HG03378 (cell line): ENCODE results near the gene MSL2.
"Not testable (repeated sequence)": the region's sequence is repeated elsewhere in the genome, so short reads cannot be mapped to it uniquely, and the experiment has no call there.

Source experiments
- ATAC-seq: cut with Tn5 transposase; IDR thresholded peaks from one replicate; pipeline ENCODE4 v1.9.1; 2021; ENCODE audit warnings: mild to moderate bottlenecking, moderate library complexity; ENCODE audit not compliant: unreplicated experiment

The MSL2 gene

GRCh38 chr3:136192831-136193230 lies 3.3 kb downstream of the MSL2 start:
- ATAC-seq, result no peak

GRCh38 chr3:136192195-136192594 lies 3.9 kb downstream of the MSL2 start:
- ATAC-seq, result not testable (repeated sequence)

GRCh38 chr3:136189859-136190617 lies 6.1 kb downstream of the MSL2 start:
- ATAC-seq, result no peak

GRCh38 chr3:136189043-136189442 lies 7.1 kb downstream of the MSL2 start:
- no peak for ATAC-seq

- no peak for ATAC-seq
Observed at GRCh38 chr3:136187868-136188267, 8.3 kb downstream of the MSL2 start.

GRCh38 chr3:136186846-136187245 lies 9.3 kb downstream of the MSL2 start:
- ATAC-seq, result no peak

GRCh38 chr3:136186344-136186743 lies 9.8 kb downstream of the MSL2 start:
- ATAC-seq, result no peak

GRCh38 chr3:136184703-136185102 lies 11.4 kb downstream of the MSL2 start:
- no peak for ATAC-seq

- no peak for ATAC-seq
Observed at GRCh38 chr3:136181741-136182140, 14.4 kb downstream of the MSL2 start.

- no peak for ATAC-seq
Observed at GRCh38 chr3:136177876-136178275, 18.3 kb downstream of the MSL2 start.

GRCh38 chr3:136173939-136174490 lies 22.1 kb downstream of the MSL2 start:
- no peak for ATAC-seq

- peak; percentile 44 for ATAC-seq
Observed at GRCh38 chr3:136171097-136171542, 25.0 kb downstream of the MSL2 start.

- ATAC-seq, result not testable (repeated sequence)
Observed at GRCh38 chr3:136168236-136168635, 27.9 kb downstream of the MSL2 start.

GRCh38 chr3:136166507-136166906 lies 29.6 kb downstream of the MSL2 start:
- ATAC-seq, result no peak

GRCh38 chr3:136163607-136164006 lies 32.5 kb downstream of the MSL2 start:
- ATAC-seq, result not testable (repeated sequence)

- no peak for ATAC-seq
Observed at GRCh38 chr3:136162322-136162721, 33.8 kb downstream of the MSL2 start.

GRCh38 chr3:136161516-136161915 lies 34.6 kb downstream of the MSL2 start:
- no peak for ATAC-seq

GRCh38 chr3:136152963-136153362 lies 43.2 kb downstream of the MSL2 start:
- no peak for ATAC-seq

- no peak for ATAC-seq
Observed at GRCh38 chr3:136152176-136152843, 43.8 kb downstream of the MSL2 start.

- ATAC-seq, result no peak
Observed at GRCh38 chr3:136151219-136151618, 44.9 kb downstream of the MSL2 start.

GRCh38 chr3:136149667-136150066 lies 46.5 kb downstream of the MSL2 start:
- no peak for ATAC-seq
